HCT116 (cell line): ENCODE results near the gene A4GALT.

Experiments used
- POLR2A ChIP-seq: IDR thresholded peaks from 2 replicates; pipeline ENCODE4 v1.7.0; 2011; ENCODE audit warnings: borderline replicate concordance; ENCODE audit not compliant: insufficient read depth, insufficient read length; ENCODE audit errors: extremely low read depth
- SRF ChIP-seq: IDR thresholded peaks from 2 replicates; pipeline ENCODE4 v1.6.1; 2012; ENCODE audit warnings: low read depth
- YY1 ChIP-seq: IDR thresholded peaks from 2 replicates; pipeline ENCODE4 v1.6.1; 2011; ENCODE audit warnings: low read length, low read depth, moderate library complexity, mild to moderate bottlenecking; ENCODE audit not compliant: insufficient replicate concordance; ENCODE audit errors: extremely low read depth
- ZNF274 ChIP-seq: fragments of 200-500 bp; sonication (Bioruptor generic); IDR thresholded peaks from 2 replicates; pipeline ENCODE4 v1.6.1; 2014; ENCODE audit warnings: mild to moderate bottlenecking, low read depth, low read length, inconsistent platforms
- TF ChIP-seq, protein P1 (sequence below), 3 experiments: fragments of 200-600 bp in 1 of 3; sonication (generic) in 1 of 3; IDR thresholded peaks in 2 of 3; conservative IDR thresholded peaks in 1 of 3; 2 replicates each; pipeline ENCODE4 v1.5.1; 2012 to 2017; ENCODE audit warnings: low read depth in 2 of 3, low read length in 2 of 3, antibody characterized with exemption in 1 of 3, borderline replicate concordance in 1 of 3, control low read depth in 1 of 3, mild to moderate bottlenecking in 1 of 3, mixed read lengths in 1 of 3, mixed run types in 1 of 3, moderate library complexity in 1 of 3; ENCODE audit not compliant: insufficient read depth in 1 of 3
- TF ChIP-seq, protein P2 (sequence below): IDR thresholded peaks from 2 replicates; pipeline ENCODE4 v1.6.1; 2011; ENCODE audit warnings: mild to moderate bottlenecking, low read length, moderate library complexity; ENCODE audit not compliant: insufficient replicate concordance; ENCODE audit errors: extremely low read depth
- TF ChIP-seq, protein P3 (sequence below): IDR thresholded peaks from 2 replicates; pipeline ENCODE4 v1.6.1; 2012

DNA sequence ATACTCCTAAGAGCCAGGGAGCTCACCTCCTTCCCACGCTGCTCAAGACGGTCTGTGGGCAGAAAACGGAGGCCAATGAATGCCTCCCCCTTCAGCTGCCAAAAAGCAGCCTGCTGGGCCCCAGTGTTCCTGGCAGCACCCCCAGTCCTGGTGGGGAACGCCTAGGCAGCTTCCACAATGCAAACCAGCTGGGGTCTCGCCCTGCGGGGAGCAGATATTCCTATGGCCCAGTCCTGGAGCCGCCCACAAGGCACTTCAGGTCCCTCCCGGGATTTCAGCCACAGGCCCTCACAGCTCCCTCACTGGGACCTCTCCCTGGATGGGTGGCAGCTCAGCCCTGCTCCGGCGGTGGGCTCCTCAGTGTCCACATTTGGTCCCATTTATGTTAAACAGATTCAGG lies 29.2 kb downstream of the A4GALT start:
- TF ChIP-seq ZNF274 = no peak
- TF ChIP-seq, protein P1, sequence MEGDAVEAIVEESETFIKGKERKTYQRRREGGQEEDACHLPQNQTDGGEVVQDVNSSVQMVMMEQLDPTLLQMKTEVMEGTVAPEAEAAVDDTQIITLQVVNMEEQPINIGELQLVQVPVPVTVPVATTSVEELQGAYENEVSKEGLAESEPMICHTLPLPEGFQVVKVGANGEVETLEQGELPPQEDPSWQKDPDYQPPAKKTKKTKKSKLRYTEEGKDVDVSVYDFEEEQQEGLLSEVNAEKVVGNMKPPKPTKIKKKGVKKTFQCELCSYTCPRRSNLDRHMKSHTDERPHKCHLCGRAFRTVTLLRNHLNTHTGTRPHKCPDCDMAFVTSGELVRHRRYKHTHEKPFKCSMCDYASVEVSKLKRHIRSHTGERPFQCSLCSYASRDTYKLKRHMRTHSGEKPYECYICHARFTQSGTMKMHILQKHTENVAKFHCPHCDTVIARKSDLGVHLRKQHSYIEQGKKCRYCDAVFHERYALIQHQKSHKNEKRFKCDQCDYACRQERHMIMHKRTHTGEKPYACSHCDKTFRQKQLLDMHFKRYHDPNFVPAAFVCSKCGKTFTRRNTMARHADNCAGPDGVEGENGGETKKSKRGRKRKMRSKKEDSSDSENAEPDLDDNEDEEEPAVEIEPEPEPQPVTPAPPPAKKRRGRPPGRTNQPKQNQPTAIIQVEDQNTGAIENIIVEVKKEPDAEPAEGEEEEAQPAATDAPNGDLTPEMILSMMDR (IDR thresholded peaks at IDR 0.05 in 2 of 3, conservative IDR thresholded peaks at IDR 0.05 in 1 of 3; ENCODE audit: borderline replicate concordance in 1 of 3, insufficient read depth in 1 of 3, low read depth in 2 of 3, low read length in 2 of 3) = no peak
- TF ChIP-seq, protein P2, sequence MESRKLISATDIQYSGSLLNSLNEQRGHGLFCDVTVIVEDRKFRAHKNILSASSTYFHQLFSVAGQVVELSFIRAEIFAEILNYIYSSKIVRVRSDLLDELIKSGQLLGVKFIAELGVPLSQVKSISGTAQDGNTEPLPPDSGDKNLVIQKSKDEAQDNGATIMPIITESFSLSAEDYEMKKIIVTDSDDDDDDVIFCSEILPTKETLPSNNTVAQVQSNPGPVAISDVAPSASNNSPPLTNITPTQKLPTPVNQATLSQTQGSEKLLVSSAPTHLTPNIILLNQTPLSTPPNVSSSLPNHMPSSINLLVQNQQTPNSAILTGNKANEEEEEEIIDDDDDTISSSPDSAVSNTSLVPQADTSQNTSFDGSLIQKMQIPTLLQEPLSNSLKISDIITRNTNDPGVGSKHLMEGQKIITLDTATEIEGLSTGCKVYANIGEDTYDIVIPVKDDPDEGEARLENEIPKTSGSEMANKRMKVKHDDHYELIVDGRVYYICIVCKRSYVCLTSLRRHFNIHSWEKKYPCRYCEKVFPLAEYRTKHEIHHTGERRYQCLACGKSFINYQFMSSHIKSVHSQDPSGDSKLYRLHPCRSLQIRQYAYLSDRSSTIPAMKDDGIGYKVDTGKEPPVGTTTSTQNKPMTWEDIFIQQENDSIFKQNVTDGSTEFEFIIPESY = no peak
- TF ChIP-seq, protein P3, sequence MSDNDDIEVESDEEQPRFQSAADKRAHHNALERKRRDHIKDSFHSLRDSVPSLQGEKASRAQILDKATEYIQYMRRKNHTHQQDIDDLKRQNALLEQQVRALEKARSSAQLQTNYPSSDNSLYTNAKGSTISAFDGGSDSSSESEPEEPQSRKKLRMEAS = no peak
- no peak for TF ChIP-seq POLR2A
- no peak for TF ChIP-seq YY1
- no peak for TF ChIP-seq SRF
